ENCODE data around the gene IL1RL2. TPM values are rescaled to one million over a fixed set of nuclear protein-coding genes. Genes with fewer than 3 reads are reported as not detected.

The IL1RL2 gene
- total RNA-seq, 1 donor from 2014 or later, result 5.2 TPM

- intact Hi-C loops (cut with DNase I), result no loop called here
- no peaks in the 10 kb centered on the region for H3K36me3 ChIP-seq
- no peak for TF ChIP-seq POLR2AphosphoS5 (IDR thresholded peaks at IDR 0.05; ENCODE audit: insufficient read depth in 1 of 2, low read depth in 1 of 2)
- no peak for TF ChIP-seq CTCF (IDR thresholded peaks at IDR 0.05)
- TF ChIP-seq POLR2A (IDR thresholded peaks at IDR 0.05), result no peak
- H3K4me3 ChIP-seq, result no peak overlapping the region
- no peak for DNase-seq (ENCODE audit: extremely low spot score in 2 of 2)
- no peaks in the 10 kb centered on the region for H3K4me1 ChIP-seq
- H3K27ac ChIP-seq, result no peak overlapping the region
- H3K27me3 ChIP-seq, result no peaks in the 10 kb centered on the region
- H3K9me3 ChIP-seq, result no peaks in the 10 kb centered on the region
Measured at GRCh38 chr2:102261467-102262135, 74.8 kb downstream of the IL1RL2 start.

GRCh38 chr2:102262216-102263129 lies 75.7 kb downstream of the IL1RL2 start:
- Histone ChIP-seq H3K36me3 (no peaks in the 10 kb centered on the region), H3K4me1 (no peaks in the 10 kb centered on the region), H3K4me3 (no peak overlapping the region), H3K9me3 (no peaks in the 10 kb centered on the region), H3K27me3 (no peaks in the 10 kb centered on the region), H3K27ac (no peak overlapping the region)
- no peak for TF ChIP-seq POLR2AphosphoS5 (IDR thresholded peaks at IDR 0.05; ENCODE audit: insufficient read depth in 1 of 2, low read depth in 1 of 2)
- no peak for TF ChIP-seq CTCF (IDR thresholded peaks at IDR 0.05)
- TF ChIP-seq POLR2A (IDR thresholded peaks at IDR 0.05), result no peak
- no peak for DNase-seq (ENCODE audit: extremely low spot score in 2 of 2)
- intact Hi-C loops (cut with DNase I), result no loop called here

GRCh38 chr2:102264952-102265351 lies 78.1 kb downstream of the IL1RL2 start:
- H3K27me3 ChIP-seq, result no peaks in the 10 kb centered on the region
- no peaks in the 10 kb centered on the region for H3K36me3 ChIP-seq
- no peaks in the 10 kb centered on the region for H3K9me3 ChIP-seq
- no peak overlapping the region for H3K4me3 ChIP-seq
- TF ChIP-seq POLR2A (IDR thresholded peaks at IDR 0.05) (no peak), POLR2AphosphoS5 (IDR thresholded peaks at IDR 0.05; ENCODE audit: insufficient read depth in 1 of 2, low read depth in 1 of 2) (no peak), CTCF (IDR thresholded peaks at IDR 0.05) (no peak)
- intact Hi-C loops (cut with DNase I), result no loop called here
- no peak for DNase-seq (ENCODE audit: extremely low spot score in 2 of 2)
- H3K27ac ChIP-seq, result no peak overlapping the region
- H3K4me1 ChIP-seq, result peaks cover 12% of the 10 kb centered on the region

GRCh38 chr2:102266204-102266603 lies 79.4 kb downstream of the IL1RL2 start:
- H3K36me3 ChIP-seq, result no peaks in the 10 kb centered on the region
- H3K27me3 ChIP-seq, result no peaks in the 10 kb centered on the region
- no peak overlapping the region for H3K4me3 ChIP-seq
- intact Hi-C loops (cut with DNase I), result no loop called here
- TF ChIP-seq CTCF (IDR thresholded peaks at IDR 0.05) (no peak), POLR2AphosphoS5 (IDR thresholded peaks at IDR 0.05; ENCODE audit: insufficient read depth in 1 of 2, low read depth in 1 of 2) (no peak), POLR2A (IDR thresholded peaks at IDR 0.05) (no peak)
- no peaks in the 10 kb centered on the region for H3K9me3 ChIP-seq
- peaks cover 12% of the 10 kb centered on the region for H3K4me1 ChIP-seq
- H3K27ac ChIP-seq, result no peak overlapping the region
- no peak for DNase-seq (ENCODE audit: extremely low spot score in 2 of 2)

- Histone ChIP-seq H3K4me1 (peaks cover 12% of the 10 kb centered on the region), H3K27ac (no peak overlapping the region), H3K9me3 (no peaks in the 10 kb centered on the region), H3K27me3 (no peaks in the 10 kb centered on the region), H3K36me3 (no peaks in the 10 kb centered on the region), H3K4me3 (no peak overlapping the region)
- intact Hi-C loops (cut with DNase I), result no loop called here
- no peak for DNase-seq (ENCODE audit: extremely low spot score in 2 of 2)
- TF ChIP-seq POLR2A (IDR thresholded peaks at IDR 0.05), result no peak
- TF ChIP-seq CTCF (IDR thresholded peaks at IDR 0.05), result no peak
- no peak for TF ChIP-seq POLR2AphosphoS5 (IDR thresholded peaks at IDR 0.05; ENCODE audit: insufficient read depth in 1 of 2, low read depth in 1 of 2)
Measured at GRCh38 chr2:102267774-102268173, 81.0 kb downstream of the IL1RL2 start.
